ENCODE measurements around the gene ISG15.
"Not testable (repeated sequence)": the region's sequence is repeated elsewhere in the genome, so short reads cannot be mapped to it uniquely, and the experiment has no call there.

Gene ISG15

DNA sequence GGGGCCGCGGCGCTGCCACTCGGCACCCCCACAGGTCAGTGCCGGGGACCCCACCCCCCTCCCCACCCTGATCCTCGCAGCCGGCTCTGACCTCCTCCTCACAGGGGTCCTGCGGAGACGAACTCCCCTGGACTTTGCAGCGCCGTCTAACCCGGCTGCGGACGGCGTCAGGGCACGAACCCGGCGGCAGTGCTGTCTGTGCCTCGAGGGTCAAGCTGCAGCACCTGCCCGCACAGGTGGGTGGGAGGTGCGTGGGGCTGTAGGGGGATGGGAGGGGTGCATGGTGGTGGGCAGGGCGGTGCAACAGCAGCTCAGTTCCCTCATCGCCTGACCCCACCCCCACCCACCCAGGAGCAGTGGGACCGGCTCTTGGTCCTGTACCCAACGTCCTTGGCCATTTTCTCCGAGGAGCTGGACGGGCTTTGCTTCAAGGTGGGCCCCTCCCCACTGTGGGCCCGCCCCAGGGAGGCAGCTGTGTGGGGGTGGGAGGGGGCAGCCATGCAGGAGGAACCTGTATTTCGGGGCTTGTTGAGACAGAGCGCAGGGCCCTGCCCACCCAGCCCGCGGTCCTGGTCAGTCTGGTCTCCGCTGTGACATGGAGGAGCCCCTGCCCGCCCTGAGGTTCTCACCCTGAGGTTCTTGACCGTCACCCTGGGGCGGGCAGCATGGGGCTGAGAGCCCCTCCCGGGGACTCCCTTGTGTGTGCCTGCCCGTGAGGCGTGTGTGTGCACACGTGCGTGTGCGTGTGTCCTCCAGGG is 42.1 kb upstream of the ISG15 start:
- Histone ChIP-seq H3K9ac (ENCODE audit: low read length) (no peak overlapping the region), H3K9me3 (ENCODE audit: control insufficient read depth, low read length) (no peaks in the 10 kb centered on the region), H3K36me3 (ENCODE audit: control insufficient read depth, insufficient read depth, low read length) (no peaks in the 10 kb centered on the region), H3K4me1 (ENCODE audit: control insufficient read depth, insufficient read depth, low read length) (peaks cover 18% of the 10 kb centered on the region), H3K4me3 (ENCODE audit: low read length) (no peak overlapping the region), H3K27me3 (ENCODE audit: control insufficient read depth, insufficient read depth, low read length) (peaks cover 20% of the 10 kb centered on the region)

DNA sequence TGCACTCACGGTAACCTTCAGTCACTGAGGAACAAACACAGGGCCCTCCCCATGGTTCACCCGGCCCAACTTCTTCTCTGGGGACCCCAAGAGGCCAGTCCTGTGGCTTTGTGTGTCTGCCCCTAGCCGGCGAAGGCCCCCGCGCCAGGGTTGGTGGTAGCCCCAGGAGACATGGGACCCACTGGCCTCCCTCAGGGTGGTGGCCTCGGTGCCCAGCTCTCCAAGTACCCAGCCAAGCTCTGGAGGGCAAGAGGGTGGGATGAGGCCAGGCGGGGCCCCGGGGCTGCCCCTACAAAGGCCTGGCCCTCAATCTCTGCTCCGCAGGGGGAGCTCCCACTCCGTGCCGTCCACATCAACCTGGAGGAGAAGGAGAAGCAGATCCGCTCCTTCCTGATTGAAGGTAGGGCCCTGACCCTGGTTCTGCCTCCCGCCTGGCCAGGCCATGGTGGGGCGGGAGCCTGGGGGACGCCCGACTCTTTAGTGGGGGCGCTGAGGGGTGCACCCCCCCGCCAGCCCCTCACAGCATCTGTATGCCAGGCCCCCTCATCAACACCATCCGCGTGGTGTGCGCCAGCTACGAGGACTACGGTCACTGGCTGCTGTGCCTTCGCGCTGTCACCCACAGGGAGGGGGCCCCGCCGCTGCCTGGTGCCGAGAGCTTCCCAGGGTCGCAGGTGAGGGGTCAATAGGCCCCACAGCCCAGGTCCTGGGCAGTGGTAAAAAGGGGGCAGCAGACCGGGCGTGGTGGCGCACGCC is 41.4 kb upstream of the ISG15 start:
- no peak overlapping the region for H3K9ac ChIP-seq (ENCODE audit: low read length)
- no peak overlapping the region for H3K4me3 ChIP-seq (ENCODE audit: low read length)
- no peaks in the 10 kb centered on the region for H3K36me3 ChIP-seq (ENCODE audit: control insufficient read depth, insufficient read depth, low read length)
- H3K4me1 ChIP-seq (ENCODE audit: control insufficient read depth, insufficient read depth, low read length), result peaks cover 19% of the 10 kb centered on the region
- H3K9me3 ChIP-seq (ENCODE audit: control insufficient read depth, low read length), result no peaks in the 10 kb centered on the region
- H3K27me3 ChIP-seq (ENCODE audit: control insufficient read depth, insufficient read depth, low read length), result peaks cover 20% of the 10 kb centered on the region

DNA sequence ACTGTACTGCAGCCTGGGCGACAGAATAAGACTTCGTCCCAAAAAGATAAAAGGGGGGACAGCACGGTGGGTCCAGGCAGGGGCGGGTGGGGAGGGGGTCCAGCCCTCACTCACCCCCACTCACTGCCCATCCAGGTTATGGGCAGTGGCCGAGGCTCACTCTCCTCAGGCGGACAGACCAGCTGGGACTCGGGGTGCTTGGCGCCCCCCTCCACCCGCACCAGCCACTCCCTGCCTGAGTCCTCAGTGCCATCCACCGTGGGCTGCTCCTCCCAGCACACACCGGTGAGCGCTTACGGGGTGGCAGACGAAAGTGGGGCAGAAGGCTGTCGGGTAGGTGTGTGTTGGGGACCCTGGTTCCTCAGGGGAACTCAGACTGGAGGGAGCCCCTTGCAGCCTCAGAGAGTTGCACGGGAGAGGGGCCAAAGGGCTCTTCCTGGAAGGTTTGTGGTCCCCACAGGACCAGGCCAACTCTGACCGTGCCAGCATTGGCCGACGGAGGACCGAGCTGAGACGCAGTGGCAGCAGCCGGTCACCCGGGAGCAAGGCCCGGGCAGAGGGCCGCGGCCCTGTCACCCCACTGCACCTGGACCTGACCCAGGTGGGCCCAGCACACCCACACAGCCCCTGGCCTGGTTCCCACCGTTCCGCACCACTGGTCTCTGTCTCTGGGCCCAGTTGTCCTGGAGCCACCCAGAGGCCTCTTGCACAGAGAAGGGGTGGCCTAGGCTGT is 40.4 kb upstream of the ISG15 start:
- Histone ChIP-seq H3K36me3 (ENCODE audit: control insufficient read depth, insufficient read depth, low read length) (no peaks in the 10 kb centered on the region), H3K9me3 (ENCODE audit: control insufficient read depth, low read length) (no peaks in the 10 kb centered on the region), H3K27me3 (ENCODE audit: control insufficient read depth, insufficient read depth, low read length) (peaks cover 16% of the 10 kb centered on the region), H3K9ac (ENCODE audit: low read length) (no peak overlapping the region), H3K4me1 (ENCODE audit: control insufficient read depth, insufficient read depth, low read length) (peaks cover 10% of the 10 kb centered on the region), H3K4me3 (ENCODE audit: low read length) (no peak overlapping the region)

DNA sequence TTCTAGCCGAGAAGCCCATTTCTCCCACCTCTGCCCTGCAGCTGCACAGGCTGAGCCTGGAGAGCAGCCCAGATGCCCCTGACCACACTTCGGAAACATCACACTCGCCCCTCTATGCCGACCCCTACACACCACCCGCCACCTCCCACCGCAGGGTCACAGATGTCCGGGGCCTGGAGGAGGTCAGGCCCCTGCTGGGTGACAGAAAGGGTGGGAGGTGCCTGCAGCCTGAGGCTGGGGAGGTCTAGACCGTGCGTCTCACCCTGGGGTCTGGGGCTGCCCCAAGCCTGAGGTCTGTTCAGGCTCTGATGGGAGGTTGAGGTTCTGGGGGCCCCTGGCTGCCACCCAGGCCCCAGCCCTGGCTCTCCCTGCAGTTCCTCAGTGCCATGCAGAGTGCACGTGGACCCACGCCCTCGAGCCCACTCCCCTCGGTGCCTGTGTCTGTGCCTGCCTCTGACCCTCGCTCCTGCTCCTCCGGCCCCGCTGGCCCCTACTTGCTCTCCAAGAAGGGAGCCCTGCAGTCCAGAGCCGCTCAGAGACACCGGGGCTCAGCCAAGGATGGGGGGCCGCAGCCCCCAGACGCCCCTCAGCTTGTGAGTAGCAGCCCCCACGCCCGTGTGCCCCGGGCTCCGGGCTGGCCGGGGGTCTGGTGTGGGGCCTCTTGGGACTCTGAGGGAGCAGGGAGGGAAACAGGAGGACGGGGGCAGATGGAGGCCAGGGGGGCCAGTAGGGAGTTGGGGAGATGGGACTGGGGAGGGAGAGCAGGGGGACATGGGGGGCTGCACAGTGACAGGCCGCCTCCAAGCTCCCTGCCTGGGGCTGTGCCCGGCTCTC is 39.6 kb upstream of the ISG15 start:
- Histone ChIP-seq H3K27me3 (ENCODE audit: control insufficient read depth, insufficient read depth, low read length) (peaks cover 14% of the 10 kb centered on the region), H3K36me3 (ENCODE audit: control insufficient read depth, insufficient read depth, low read length) (no peaks in the 10 kb centered on the region), H3K4me1 (ENCODE audit: control insufficient read depth, insufficient read depth, low read length) (peaks cover 4% of the 10 kb centered on the region), H3K9me3 (ENCODE audit: control insufficient read depth, low read length) (no peaks in the 10 kb centered on the region), H3K9ac (ENCODE audit: low read length) (no peak overlapping the region), H3K4me3 (ENCODE audit: low read length) (no peak overlapping the region)

DNA sequence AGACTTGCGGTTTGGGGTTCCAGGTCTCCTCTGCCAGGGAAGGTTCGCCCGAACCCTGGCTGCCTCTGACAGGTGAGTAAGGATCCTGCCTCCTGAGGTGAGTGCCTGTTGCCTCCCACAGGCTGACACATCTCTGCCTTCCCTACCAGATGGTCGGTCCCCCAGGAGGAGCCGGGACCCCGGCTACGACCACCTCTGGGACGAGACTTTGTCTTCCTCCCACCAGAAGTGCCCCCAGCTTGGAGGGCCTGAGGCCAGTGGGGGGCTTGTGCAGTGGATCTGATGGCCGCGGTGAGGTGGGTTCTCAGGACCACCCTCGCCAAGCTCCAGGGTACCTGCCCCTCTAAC is 39.0 kb upstream of the ISG15 start:
- Histone ChIP-seq H3K36me3 (ENCODE audit: control insufficient read depth, insufficient read depth, low read length) (no peaks in the 10 kb centered on the region), H3K9me3 (ENCODE audit: control insufficient read depth, low read length) (no peaks in the 10 kb centered on the region), H3K4me1 (ENCODE audit: control insufficient read depth, insufficient read depth, low read length) (peaks cover 4% of the 10 kb centered on the region), H3K4me3 (ENCODE audit: low read length) (no peak overlapping the region), H3K9ac (ENCODE audit: low read length) (no peak overlapping the region), H3K27me3 (ENCODE audit: control insufficient read depth, insufficient read depth, low read length) (peaks cover 14% of the 10 kb centered on the region)

DNA sequence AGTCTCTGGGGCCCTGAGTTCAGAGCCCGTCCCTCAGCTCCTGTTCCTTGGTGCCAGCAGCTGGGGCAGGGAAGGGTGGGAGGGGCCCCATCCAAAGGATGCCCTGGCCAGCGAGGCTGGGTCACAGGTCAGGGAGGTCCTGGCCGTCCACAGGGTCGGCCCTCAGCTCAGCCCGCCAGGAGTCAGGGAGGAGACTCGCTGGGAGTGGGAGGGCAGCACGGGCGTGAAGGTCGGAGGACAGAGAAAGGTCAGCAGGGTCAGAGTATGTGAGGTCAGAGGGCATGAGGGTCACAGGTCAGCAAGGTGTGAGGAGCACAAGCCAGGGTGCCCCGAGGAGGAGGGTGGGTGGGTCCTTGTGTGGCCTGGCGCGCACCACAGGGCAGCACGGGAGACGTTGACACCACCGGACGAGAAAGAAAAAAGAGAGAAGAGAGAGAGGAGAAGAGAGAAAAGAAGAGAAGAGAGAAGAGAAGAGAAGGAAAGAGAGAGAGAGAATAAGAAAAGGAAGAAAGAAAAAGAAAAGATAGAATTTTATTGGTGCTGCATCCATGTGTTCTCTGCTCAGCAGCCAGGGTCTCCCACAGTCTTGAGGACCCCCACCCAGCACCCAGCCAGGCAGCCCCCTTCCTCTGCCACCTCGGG is 38.5 kb upstream of the ISG15 start:
- peaks cover 14% of the 10 kb centered on the region for H3K27me3 ChIP-seq (ENCODE audit: control insufficient read depth, insufficient read depth, low read length)
- no peaks in the 10 kb centered on the region for H3K36me3 ChIP-seq (ENCODE audit: control insufficient read depth, insufficient read depth, low read length)

DNA sequence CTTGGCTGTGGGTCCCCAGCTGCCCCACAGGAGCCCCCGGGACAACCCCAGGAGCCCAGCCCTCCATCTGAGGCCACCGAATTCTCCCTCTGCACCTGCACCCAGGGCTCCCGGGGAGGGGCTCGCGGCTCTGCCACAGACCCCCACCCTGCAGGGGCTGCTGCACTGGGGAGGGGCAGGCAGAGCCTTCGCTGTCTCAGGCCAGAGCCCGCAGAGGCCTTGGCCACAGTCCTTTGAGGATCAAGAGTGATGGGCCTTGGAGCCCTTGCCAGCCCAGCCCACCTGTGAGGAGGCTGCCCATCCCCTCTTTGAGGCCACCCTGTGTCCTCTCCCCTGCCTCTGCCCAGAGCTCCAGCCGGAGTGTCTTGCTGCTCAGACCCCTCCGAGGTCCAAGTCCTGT is 37.9 kb upstream of the ISG15 start:
- peaks cover 9% of the 10 kb centered on the region for H3K27me3 ChIP-seq (ENCODE audit: control insufficient read depth, insufficient read depth, low read length)
- no peaks in the 10 kb centered on the region for H3K36me3 ChIP-seq (ENCODE audit: control insufficient read depth, insufficient read depth, low read length)
- no peak overlapping the region for H3K4me3 ChIP-seq (ENCODE audit: low read length)
- no peak overlapping the region for H3K9ac ChIP-seq (ENCODE audit: low read length)
- peaks cover 4% of the 10 kb centered on the region for H3K4me1 ChIP-seq (ENCODE audit: control insufficient read depth, insufficient read depth, low read length)
- H3K9me3 ChIP-seq (ENCODE audit: control insufficient read depth, low read length), result no peaks in the 10 kb centered on the region

More for the DNA sequence above, 38.5 kb upstream of the ISG15 start:
- H3K9me3 ChIP-seq (ENCODE audit: control insufficient read depth, low read length), result no peaks in the 10 kb centered on the region
- H3K4me1 ChIP-seq (ENCODE audit: control insufficient read depth, insufficient read depth, low read length), result peaks cover 4% of the 10 kb centered on the region
- H3K9ac ChIP-seq (ENCODE audit: low read length), result no peak overlapping the region
- H3K4me3 ChIP-seq (ENCODE audit: low read length), result no peak overlapping the region

DNA sequence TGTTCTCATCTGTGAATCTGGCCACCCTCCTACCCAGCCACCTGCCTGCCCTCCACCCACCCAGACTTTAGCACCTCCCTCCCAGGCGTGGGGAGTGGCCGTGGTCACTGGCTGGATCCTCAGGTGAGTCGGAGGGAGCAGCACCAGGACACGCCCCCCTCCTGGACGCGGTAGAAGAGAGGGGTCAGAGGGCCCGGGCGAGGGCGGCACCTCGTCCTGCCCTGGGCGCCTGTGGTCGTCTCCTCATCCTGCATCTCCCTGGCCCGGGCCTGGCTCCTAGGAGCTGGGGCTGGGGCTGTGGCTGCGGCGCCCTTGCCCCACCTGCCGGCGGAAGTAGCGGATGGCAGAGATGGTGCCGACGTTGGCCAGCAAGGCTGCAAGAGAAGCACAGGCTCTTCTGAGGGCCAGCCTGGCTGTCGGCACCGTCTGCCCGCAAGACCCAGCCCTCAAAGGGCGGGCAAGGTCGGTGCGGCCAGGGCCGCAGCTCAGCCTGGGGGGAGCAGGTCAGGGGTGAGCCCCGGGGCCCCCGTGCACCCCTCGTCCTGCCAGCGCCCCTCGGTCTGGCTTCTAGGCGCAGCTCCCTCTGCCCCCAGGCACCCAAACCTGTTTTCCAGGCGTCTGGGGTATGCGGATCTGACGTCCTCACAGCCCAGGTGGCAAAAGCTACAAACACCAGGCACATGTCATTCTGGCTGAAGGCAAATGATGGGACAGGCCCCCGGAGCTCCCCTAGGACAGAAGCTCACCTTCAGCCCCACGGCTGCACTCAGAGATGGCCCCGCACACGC is 37.2 kb upstream of the ISG15 start:
- H3K9me3 ChIP-seq (ENCODE audit: control insufficient read depth, low read length), result no peaks in the 10 kb centered on the region
- no peak overlapping the region for H3K4me3 ChIP-seq (ENCODE audit: low read length)
- no peaks in the 10 kb centered on the region for H3K36me3 ChIP-seq (ENCODE audit: control insufficient read depth, insufficient read depth, low read length)
- peaks cover 4% of the 10 kb centered on the region for H3K4me1 ChIP-seq (ENCODE audit: control insufficient read depth, insufficient read depth, low read length)
- no peak overlapping the region for H3K9ac ChIP-seq (ENCODE audit: low read length)
- peaks cover 3% of the 10 kb centered on the region for H3K27me3 ChIP-seq (ENCODE audit: control insufficient read depth, insufficient read depth, low read length)

DNA sequence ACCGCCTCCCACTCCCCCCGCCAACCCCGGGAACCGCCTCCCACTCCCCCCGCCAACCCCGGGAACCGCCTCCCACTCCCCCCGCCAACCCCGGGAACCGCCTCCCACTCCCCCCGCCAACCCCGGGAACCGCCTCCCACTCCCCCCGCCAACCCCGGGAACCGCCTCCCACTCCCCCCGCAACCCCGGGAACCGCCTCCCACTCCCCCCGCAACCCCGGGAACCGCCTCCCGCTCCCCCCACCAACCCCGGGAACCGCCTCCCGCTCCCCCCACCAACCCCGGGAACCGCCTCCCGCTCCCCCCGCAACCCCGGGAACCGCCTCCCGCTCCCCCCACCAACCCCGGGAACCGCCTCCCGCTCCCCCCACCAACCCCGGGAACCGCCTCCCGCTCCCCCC is 36.5 kb upstream of the ISG15 start:
- not testable (repeated sequence) for H3K9ac ChIP-seq (ENCODE audit: low read length); H3K4me3 ChIP-seq (ENCODE audit: low read length); H3K4me1 ChIP-seq (ENCODE audit: control insufficient read depth, insufficient read depth, low read length); H3K27me3 ChIP-seq (ENCODE audit: control insufficient read depth, insufficient read depth, low read length); H3K36me3 ChIP-seq (ENCODE audit: control insufficient read depth, insufficient read depth, low read length); H3K9me3 ChIP-seq (ENCODE audit: control insufficient read depth, low read length)

DNA sequence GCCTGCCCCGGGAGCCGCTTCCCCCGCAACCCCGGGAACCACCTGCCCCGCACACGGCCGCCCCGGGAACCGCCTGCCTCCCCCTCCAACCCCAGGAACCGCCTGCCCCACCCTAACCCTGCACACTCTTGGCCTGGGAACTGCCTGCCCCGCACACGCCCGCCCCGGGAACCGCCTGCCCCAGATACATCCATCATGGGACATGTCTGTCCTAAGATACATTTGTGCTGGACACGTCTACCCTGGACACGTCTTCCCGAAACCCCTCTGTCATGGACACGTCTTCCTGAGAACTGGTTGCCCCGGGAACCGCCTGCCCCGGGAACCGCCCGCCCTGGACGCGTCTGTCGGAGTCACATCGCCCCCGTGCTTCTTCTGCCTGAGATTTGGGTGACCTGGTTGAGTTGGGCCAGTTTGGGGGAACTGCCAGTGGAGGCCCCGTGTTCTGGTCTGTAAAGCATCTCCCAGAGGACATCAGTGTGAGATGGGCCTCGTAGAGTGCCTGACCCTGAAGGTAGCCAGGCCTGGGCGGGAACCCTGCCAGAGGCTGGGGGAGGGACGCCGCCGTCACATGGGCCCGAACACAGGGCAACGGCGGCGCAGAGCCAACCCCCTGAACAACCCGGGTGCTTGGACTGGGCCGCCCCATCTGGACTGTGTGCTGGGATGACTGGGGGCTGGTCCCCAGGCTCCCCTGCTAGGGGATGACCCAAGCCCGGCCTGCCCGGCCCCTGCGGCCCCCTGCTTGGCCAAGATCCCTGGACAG is 35.0 kb upstream of the ISG15 start:
- Histone ChIP-seq H3K4me3 (ENCODE audit: low read length) (no peak overlapping the region), H3K27me3 (ENCODE audit: control insufficient read depth, insufficient read depth, low read length) (peaks cover 21% of the 10 kb centered on the region), H3K9me3 (ENCODE audit: control insufficient read depth, low read length) (no peaks in the 10 kb centered on the region), H3K9ac (ENCODE audit: low read length) (no peak overlapping the region), H3K4me1 (ENCODE audit: control insufficient read depth, insufficient read depth, low read length) (peaks cover 4% of the 10 kb centered on the region), H3K36me3 (ENCODE audit: control insufficient read depth, insufficient read depth, low read length) (no peaks in the 10 kb centered on the region)
